ENCODE data around the gene RPL36A.

- TF ChIP-seq CTCF (IDR thresholded peaks at IDR 0.05) = no peak
- no peak for TF ChIP-seq ZFX (IDR thresholded peaks at IDR 0.05; ENCODE audit: borderline replicate concordance)
Measured at GRCh38 chrX:101393530-101394305, 2.9 kb downstream of the RPL36A start.
